ENCODE measurements around the gene ARPC3. TPM values are rescaled to one million over a fixed set of nuclear protein-coding genes. Genes with fewer than 3 reads are reported as not detected.
A peak's percentile ranks its signal among the peaks of the same experiment; 100 is the strongest.

ARPC3 gene
- total and polyA plus RNA-seq, 9 of the 15 experiments (the other 6 are each of a cell fraction or from before 2014, with no cell fraction given): 74.2 to 575 (median 345) TPM

- TF ChIP-seq XRCC4 (IDR thresholded peaks at IDR 0.05; ENCODE audit: extremely low read depth, insufficient read depth, insufficient read length) (no peak), ZNF274 (IDR thresholded peaks at IDR 0.05; ENCODE audit: borderline replicate concordance, low read depth, low read length) (no peak), CBX1 (IDR thresholded peaks at IDR 0.05; ENCODE audit: low read depth) (no peak), JUN (IDR thresholded peaks at IDR 0.05; ENCODE audit: borderline replicate concordance, low read depth, low read length) (no peak), JUN (CRISPR knock-in tag; IDR thresholded peaks at IDR 0.05; ENCODE audit: borderline replicate concordance) (no peak), PHB2 (IDR thresholded peaks at IDR 0.05; ENCODE audit: low read depth) (no peak), MTA2 (IDR thresholded peaks at IDR 0.05; ENCODE audit: low read depth) (no peak), ZNF79 (CRISPR knock-in tag; IDR thresholded peaks at IDR 0.05; ENCODE audit: low read depth) (no peak), TBL1XR1 (IDR thresholded peaks at IDR 0.05; ENCODE audit: low read length in 2 of 2) (peak in 1 of 2 experiments; percentile 61; a peak in 1 of 4 replicates), NR0B1 (IDR thresholded peaks at IDR 0.05; ENCODE audit: partially characterized antibody) (no peak), SMARCA4 (IDR thresholded peaks at IDR 0.05) (0 out of 2 replicates have a peak, but pooled peaks have one; percentile 39), GTF3C2 (IDR thresholded peaks at IDR 0.05; ENCODE audit: borderline replicate concordance, extremely low read depth, insufficient read length) (no peak), ZNF24 (IDR thresholded peaks at IDR 0.05) (no peak), TCF15 (CRISPR knock-in tag; IDR thresholded peaks at IDR 0.05) (no peak), DNMT1 (IDR thresholded peaks at IDR 0.05) (0 out of 2 replicates have a peak, but pooled peaks have one; percentile 71), MCM5 (IDR thresholded peaks at IDR 0.05; ENCODE audit: low read depth) (no peak), ZNF586 (CRISPR knock-in tag; conservative IDR thresholded peaks at IDR 0.05) (no peak), MXI1 (IDR thresholded peaks at IDR 0.05; ENCODE audit: low read depth, low read length) (no peak), ELK1 (CRISPR knock-in tag; IDR thresholded peaks at IDR 0.05) (no peak), FOXK2 (conservative IDR thresholded peaks at IDR 0.05 in 1 of 2, IDR thresholded peaks at IDR 0.05 in 1 of 2; ENCODE audit: low read depth in 2 of 2) (0 out of 4 replicates have a peak, but pooled peaks of 1 of the 2 experiments have one; percentile 28), RNF2 (IDR thresholded peaks at IDR 0.05) (0 out of 2 replicates have a peak, but pooled peaks have one; percentile 29), NCOR1 (IDR thresholded peaks at IDR 0.05) (no peak), MEF2D (tag; conservative IDR thresholded peaks at IDR 0.05; ENCODE audit: low read depth) (no peak), ZFX (CRISPR knock-in tag; IDR thresholded peaks at IDR 0.05) (peak; percentile 84)
Observed at GRCh38 chr12:110449799-110450497, at the start of gene ARPC3 (continued).
